SK-N-SH treated with all-trans-retinoic acid at 6 μM for 48 hours (cell line): ENCODE data around the gene ONECUT3.

Experiments used
- ATAC-seq: fragments of 200-7000 bp; cut with Tn5 transposase; 3 replicates; pipeline ENCODE4 v1.9.1; 2020; ENCODE audit warnings: mild to moderate bottlenecking, moderate library complexity
- BACH2 ChIP-seq: fragments of 250-450 bp; sonication (Bioruptor Pico); IDR thresholded peaks from 2 replicates; pipeline ENCODE4 v1.9.0; 2021; ENCODE audit warnings: mild to moderate bottlenecking, borderline replicate concordance
- CSDC2 ChIP-seq: fragments of 250-450 bp; sonication (Bioruptor Pico); IDR thresholded peaks from 2 replicates; pipeline ENCODE4 v1.5.0; 2020; ENCODE audit warnings: mild to moderate bottlenecking, moderate library complexity
- ESRRG ChIP-seq: fragments of 250-450 bp; sonication (Bioruptor Pico); IDR thresholded peaks from 2 replicates; pipeline ENCODE4 v1.6.1; 2021; ENCODE audit warnings: mild to moderate bottlenecking
- ISL1 ChIP-seq: fragments of 250-450 bp; sonication (Bioruptor Pico); IDR thresholded peaks from 2 replicates; pipeline ENCODE4 v2.1.2; 2022; ENCODE audit warnings: mild to moderate bottlenecking, moderate library complexity
- OSR1 ChIP-seq: fragments of 250-450 bp; sonication (Bioruptor Pico); IDR thresholded peaks from 2 replicates; pipeline ENCODE4 v1.8.0; 2022; ENCODE audit warnings: moderate library complexity, mild to moderate bottlenecking, inconsistent platforms
- PPARA ChIP-seq: fragments of 250-450 bp; sonication (Bioruptor Pico); IDR thresholded peaks from 2 replicates; pipeline ENCODE4 v1.5.0; 2020; ENCODE audit warnings: mild to moderate bottlenecking, borderline replicate concordance
- RARB ChIP-seq: fragments of 250-450 bp; sonication (Bioruptor Pico); IDR thresholded peaks from 2 replicates; pipeline ENCODE4 v1.8.0; 2021; ENCODE audit warnings: mild to moderate bottlenecking, moderate library complexity
- SNAI2 ChIP-seq: fragments of 250-450 bp; sonication (Bioruptor Pico); IDR thresholded peaks from 2 replicates; pipeline ENCODE4 v1.5.0; 2020; ENCODE audit warnings: mild to moderate bottlenecking, moderate library complexity
- TCF4 ChIP-seq: fragments of 250-450 bp; sonication (Bioruptor Pico); IDR thresholded peaks from 2 replicates; pipeline ENCODE4 v1.8.0; 2021; ENCODE audit warnings: mild to moderate bottlenecking, moderate library complexity, borderline replicate concordance
- TOX ChIP-seq: fragments of 250-450 bp; sonication (Bioruptor Pico); IDR thresholded peaks from 2 replicates; pipeline ENCODE4 v1.8.0; 2021; ENCODE audit warnings: mild to moderate bottlenecking, moderate library complexity, borderline replicate concordance
- ZFP3 ChIP-seq: fragments of 250-450 bp; sonication (Bioruptor Pico); IDR thresholded peaks from 2 replicates; pipeline ENCODE4 v1.5.0; 2020; ENCODE audit warnings: mild to moderate bottlenecking, moderate library complexity
- ZFP30 ChIP-seq: fragments of 450-650 bp; formaldehyde crosslinking; IDR thresholded peaks from 2 replicates; pipeline ENCODE4 v1.5.0; 2022; ENCODE audit warnings: mild to moderate bottlenecking, moderate library complexity
- ZNF565 ChIP-seq: fragments of 450-650 bp; formaldehyde crosslinking; conservative IDR thresholded peaks from 2 replicates; pipeline ENCODE4 v1.5.0; 2020; ENCODE audit warnings: low read depth, mild to moderate bottlenecking, moderate library complexity
- ZNF8 ChIP-seq: fragments of 450-650 bp; formaldehyde crosslinking; IDR thresholded peaks from 2 replicates; pipeline ENCODE4 v1.5.0; 2020; ENCODE audit warnings: mild to moderate bottlenecking, moderate library complexity
- TF ChIP-seq, protein P1 (sequence below): fragments of 250-450 bp; sonication (Bioruptor Pico); IDR thresholded peaks from 2 replicates; pipeline ENCODE4 v1.5.0; 2020; ENCODE audit warnings: mild to moderate bottlenecking, moderate library complexity
- TF ChIP-seq, protein P2 (sequence below): fragments of 250-450 bp; sonication (Bioruptor Pico); IDR thresholded peaks from 2 replicates; pipeline ENCODE4 v1.8.0; 2020; ENCODE audit warnings: mild to moderate bottlenecking, moderate library complexity, borderline replicate concordance
- TF ChIP-seq, protein P3 (sequence below): fragments of 250-450 bp; sonication (Bioruptor Pico); IDR thresholded peaks from 2 replicates; pipeline ENCODE4 v1.8.0; 2021; ENCODE audit warnings: low read depth, mild to moderate bottlenecking, moderate library complexity, borderline replicate concordance
- TF ChIP-seq, protein P4 (sequence below): fragments of 250-450 bp; sonication (Bioruptor Pico); IDR thresholded peaks from 2 replicates; pipeline ENCODE4 v1.5.1; 2020; ENCODE audit warnings: low read depth, mild to moderate bottlenecking, moderate library complexity
- TF ChIP-seq, protein P5 (sequence below): fragments of 250-450 bp; sonication (Bioruptor Pico); IDR thresholded peaks from 2 replicates; pipeline ENCODE4 v1.5.1; 2021; ENCODE audit warnings: mild to moderate bottlenecking, moderate library complexity

The ONECUT3 gene

DNA sequence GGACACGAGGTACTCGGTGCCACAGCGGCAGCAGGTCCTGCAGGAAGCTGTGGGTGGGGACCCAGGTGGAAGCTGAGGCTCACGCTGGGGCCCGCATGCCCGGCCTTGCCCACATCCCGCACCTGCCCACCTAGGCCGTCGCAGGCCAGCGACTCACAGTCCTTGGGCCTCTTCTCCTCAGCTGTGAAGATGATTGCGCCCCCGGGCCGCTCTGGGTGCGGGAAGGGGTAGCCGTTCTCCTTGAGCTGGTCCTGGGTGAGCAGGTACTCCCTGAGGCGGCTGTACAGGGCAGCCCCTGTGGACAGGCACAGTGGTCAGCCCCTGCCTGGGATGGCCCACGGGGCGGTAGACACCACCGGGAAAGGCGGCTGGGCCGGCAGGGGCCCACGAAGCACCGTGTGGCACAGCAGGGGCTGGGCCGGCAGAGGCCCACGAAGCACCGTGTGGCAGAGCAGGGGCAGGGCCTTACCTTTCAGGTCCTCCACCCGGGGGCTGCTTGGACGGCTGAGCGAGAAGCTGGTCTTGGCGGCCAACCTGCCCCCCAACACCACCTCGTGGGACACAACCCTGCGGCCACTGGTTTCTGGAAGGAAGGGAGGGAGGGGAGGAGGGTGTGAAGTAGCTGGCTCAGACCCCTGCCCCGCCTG lies 65.4 kb downstream of the ONECUT3 start:
- ATAC-seq, result no peak

DNA sequence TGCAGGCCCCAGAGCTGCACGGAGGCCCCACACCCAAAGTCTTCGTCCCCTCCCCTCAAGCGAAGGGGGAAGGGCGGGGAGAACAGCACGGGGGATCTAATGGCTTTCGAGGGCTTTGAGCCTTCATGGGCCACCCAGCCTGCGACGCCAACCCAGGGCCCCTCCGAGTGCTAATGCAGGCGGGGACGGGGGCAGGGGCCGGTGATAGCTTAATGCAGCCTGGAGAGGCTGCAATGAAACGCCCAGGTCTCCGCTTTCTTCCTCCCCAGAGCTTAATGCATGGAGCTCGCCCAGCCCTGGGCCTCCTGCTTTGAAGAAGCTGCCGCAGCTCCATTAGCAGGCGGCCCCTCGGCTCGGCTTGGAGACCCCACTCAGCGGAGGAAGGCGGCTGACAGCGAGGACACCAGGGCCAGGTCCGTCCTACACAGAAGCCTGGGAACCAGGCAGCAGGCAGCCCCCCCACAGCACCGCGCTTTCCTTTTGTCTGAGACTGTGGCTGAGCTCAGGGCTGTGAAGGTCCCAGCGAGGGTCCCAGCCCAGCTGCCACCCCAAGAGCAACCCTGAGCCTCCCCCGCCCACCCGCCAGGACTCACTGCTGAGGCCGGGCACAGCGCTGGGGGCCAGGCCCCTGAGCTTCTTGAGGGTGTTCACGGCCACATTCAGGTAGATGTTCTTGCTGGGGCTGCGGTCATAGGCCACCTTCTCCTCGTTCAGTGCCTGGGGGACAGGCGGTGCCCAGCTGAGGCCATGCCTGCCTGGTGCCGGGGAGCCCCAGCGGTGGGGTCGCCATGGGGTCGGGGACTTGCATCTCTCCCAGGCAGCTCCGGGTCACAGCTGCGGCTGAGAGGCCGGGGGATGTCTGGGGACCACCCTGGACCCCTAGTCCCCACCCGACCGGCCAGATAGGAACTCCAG lies 66.3 kb downstream of the ONECUT3 start:
- ATAC-seq, result no peak
- no peak for TF ChIP-seq BACH2
- TF ChIP-seq ZNF565 (CRISPR knock-in tag), result no peak
- TF ChIP-seq, protein P1, sequence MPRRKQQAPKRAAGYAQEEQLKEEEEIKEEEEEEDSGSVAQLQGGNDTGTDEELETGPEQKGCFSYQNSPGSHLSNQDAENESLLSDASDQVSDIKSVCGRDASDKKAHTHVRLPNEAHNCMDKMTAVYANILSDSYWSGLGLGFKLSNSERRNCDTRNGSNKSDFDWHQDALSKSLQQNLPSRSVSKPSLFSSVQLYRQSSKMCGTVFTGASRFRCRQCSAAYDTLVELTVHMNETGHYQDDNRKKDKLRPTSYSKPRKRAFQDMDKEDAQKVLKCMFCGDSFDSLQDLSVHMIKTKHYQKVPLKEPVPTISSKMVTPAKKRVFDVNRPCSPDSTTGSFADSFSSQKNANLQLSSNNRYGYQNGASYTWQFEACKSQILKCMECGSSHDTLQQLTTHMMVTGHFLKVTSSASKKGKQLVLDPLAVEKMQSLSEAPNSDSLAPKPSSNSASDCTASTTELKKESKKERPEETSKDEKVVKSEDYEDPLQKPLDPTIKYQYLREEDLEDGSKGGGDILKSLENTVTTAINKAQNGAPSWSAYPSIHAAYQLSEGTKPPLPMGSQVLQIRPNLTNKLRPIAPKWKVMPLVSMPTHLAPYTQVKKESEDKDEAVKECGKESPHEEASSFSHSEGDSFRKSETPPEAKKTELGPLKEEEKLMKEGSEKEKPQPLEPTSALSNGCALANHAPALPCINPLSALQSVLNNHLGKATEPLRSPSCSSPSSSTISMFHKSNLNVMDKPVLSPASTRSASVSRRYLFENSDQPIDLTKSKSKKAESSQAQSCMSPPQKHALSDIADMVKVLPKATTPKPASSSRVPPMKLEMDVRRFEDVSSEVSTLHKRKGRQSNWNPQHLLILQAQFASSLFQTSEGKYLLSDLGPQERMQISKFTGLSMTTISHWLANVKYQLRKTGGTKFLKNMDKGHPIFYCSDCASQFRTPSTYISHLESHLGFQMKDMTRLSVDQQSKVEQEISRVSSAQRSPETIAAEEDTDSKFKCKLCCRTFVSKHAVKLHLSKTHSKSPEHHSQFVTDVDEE (CRISPR knock-in tag), result no peak
- TF ChIP-seq, protein P2, sequence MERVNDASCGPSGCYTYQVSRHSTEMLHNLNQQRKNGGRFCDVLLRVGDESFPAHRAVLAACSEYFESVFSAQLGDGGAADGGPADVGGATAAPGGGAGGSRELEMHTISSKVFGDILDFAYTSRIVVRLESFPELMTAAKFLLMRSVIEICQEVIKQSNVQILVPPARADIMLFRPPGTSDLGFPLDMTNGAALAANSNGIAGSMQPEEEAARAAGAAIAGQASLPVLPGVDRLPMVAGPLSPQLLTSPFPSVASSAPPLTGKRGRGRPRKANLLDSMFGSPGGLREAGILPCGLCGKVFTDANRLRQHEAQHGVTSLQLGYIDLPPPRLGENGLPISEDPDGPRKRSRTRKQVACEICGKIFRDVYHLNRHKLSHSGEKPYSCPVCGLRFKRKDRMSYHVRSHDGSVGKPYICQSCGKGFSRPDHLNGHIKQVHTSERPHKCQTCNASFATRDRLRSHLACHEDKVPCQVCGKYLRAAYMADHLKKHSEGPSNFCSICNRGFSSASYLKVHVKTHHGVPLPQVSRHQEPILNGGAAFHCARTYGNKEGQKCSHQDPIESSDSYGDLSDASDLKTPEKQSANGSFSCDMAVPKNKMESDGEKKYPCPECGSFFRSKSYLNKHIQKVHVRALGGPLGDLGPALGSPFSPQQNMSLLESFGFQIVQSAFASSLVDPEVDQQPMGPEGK (CRISPR knock-in tag), result no peak
- no peak for TF ChIP-seq ESRRG
- TF ChIP-seq, protein P3, sequence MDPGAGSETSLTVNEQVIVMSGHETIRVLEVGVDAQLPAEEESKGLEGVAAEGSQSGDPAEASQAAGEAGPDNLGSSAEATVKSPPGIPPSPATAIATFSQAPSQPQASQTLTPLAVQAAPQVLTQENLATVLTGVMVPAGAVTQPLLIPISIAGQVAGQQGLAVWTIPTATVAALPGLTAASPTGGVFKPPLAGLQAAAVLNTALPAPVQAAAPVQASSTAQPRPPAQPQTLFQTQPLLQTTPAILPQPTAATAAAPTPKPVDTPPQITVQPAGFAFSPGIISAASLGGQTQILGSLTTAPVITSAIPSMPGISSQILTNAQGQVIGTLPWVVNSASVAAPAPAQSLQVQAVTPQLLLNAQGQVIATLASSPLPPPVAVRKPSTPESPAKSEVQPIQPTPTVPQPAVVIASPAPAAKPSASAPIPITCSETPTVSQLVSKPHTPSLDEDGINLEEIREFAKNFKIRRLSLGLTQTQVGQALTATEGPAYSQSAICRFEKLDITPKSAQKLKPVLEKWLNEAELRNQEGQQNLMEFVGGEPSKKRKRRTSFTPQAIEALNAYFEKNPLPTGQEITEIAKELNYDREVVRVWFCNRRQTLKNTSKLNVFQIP, result no peak
- TF ChIP-seq RARB (CRISPR knock-in tag), result no peak
- TF ChIP-seq SNAI2 (CRISPR knock-in tag), result no peak
- TF ChIP-seq ZNF8 (CRISPR knock-in tag), result no peak
- TF ChIP-seq, protein P4, sequence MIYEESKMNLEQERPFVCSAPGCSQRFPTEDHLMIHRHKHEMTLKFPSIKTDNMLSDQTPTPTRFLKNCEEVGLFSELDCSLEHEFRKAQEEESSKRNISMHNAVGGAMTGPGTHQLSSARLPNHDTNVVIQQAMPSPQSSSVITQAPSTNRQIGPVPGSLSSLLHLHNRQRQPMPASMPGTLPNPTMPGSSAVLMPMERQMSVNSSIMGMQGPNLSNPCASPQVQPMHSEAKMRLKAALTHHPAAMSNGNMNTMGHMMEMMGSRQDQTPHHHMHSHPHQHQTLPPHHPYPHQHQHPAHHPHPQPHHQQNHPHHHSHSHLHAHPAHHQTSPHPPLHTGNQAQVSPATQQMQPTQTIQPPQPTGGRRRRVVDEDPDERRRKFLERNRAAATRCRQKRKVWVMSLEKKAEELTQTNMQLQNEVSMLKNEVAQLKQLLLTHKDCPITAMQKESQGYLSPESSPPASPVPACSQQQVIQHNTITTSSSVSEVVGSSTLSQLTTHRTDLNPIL (CRISPR knock-in tag), result no peak
- TF ChIP-seq TCF4 (CRISPR knock-in tag), result no peak
- no peak for TF ChIP-seq PPARA (CRISPR knock-in tag)
- TF ChIP-seq CSDC2 (CRISPR knock-in tag), result no peak

More for the DNA sequence above, 65.4 kb downstream of the ONECUT3 start:
- no peak for TF ChIP-seq ZFP30 (CRISPR knock-in tag)
- TF ChIP-seq TOX (CRISPR knock-in tag), result no peak
- TF ChIP-seq RARB (CRISPR knock-in tag), result no peak
- TF ChIP-seq, protein P4 (CRISPR knock-in tag), result no peak
- TF ChIP-seq, protein P3, result no peak
- TF ChIP-seq ZFP3 (CRISPR knock-in tag), result no peak
- no peak for TF ChIP-seq ZNF565 (CRISPR knock-in tag)
- no peak for TF ChIP-seq SNAI2 (CRISPR knock-in tag)
- TF ChIP-seq, protein P5, sequence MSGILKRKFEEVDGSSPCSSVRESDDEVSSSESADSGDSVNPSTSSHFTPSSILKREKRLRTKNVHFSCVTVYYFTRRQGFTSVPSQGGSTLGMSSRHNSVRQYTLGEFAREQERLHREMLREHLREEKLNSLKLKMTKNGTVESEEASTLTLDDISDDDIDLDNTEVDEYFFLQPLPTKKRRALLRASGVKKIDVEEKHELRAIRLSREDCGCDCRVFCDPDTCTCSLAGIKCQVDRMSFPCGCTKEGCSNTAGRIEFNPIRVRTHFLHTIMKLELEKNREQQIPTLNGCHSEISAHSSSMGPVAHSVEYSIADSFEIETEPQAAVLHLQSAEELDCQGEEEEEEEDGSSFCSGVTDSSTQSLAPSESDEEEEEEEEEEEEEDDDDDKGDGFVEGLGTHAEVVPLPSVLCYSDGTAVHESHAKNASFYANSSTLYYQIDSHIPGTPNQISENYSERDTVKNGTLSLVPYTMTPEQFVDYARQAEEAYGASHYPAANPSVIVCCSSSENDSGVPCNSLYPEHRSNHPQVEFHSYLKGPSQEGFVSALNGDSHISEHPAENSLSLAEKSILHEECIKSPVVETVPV (CRISPR knock-in tag), result no peak
- no peak for TF ChIP-seq OSR1 (CRISPR knock-in tag)
- TF ChIP-seq ISL1 (CRISPR knock-in tag), result no peak
- TF ChIP-seq CSDC2 (CRISPR knock-in tag), result no peak
- no peak for TF ChIP-seq ESRRG
